NOMO-1 treated with dmso at 0.1 percent for 144 hours (cell line): ENCODE data around the gene NECTIN1.

ENCODE experiments used
- DNase-seq: peaks from one replicate; lab custom pipeline; 2025; ENCODE audit not compliant: unreplicated experiment; lab: John Stamatoyannopoulos, UW

The NECTIN1 gene

GRCh38 chr11:119594639-119595249, 134.3 kb downstream of the NECTIN1 start:
- DNase-seq, result no peak

- DNase-seq, result no peak
Measured at GRCh38 chr11:119593346-119593745, 135.7 kb downstream of the NECTIN1 start.

DNA sequence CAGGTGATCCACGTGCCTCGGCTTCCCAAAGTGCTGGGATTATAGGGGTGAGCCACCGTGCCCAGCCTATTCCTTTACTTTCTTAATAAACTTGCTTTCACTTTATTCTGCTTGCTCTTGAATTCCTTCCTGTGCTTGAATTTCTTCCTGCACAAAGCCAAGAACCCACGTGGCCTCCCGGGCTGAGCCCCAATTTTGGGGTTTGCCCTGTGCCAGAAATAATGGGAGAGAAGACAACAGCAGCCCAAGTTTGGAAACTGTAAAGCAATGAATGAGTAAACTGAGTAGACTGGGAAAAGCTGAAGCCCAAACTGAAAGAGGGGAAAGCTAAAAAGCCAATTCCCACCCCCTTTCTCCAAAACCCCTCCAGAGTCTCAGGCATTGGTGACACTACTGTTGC, 136.4 kb downstream of the NECTIN1 start:
- DNase-seq, result no peak

- DNase-seq, result no peak
Measured at GRCh38 chr11:119591836-119592310, 137.1 kb downstream of the NECTIN1 start.

- DNase-seq, result no peak
Measured at GRCh38 chr11:119590651-119591351, 138.2 kb downstream of the NECTIN1 start.

DNA sequence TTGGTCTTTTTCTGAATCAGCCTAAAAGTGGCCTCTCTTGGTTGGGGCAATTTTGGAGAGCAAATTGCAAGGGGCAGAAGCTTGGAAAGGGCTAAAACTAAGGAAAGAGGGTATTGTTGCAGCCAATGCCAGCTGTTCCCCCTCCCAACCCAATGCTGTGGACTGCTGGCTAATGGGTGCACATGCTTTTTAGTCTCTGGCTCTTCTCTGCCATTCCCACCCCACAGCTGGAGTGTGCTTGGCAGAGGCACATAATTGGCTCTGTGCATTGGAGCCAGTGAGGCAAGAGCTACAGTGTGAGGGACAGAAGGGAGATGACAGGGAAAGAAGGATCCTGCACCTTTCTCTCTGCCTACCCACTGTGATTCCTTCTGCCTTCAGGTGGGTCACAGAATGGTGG, 140.0 kb downstream of the NECTIN1 start:
- DNase-seq, result no peak
